GDM1 (cell line): ENCODE data around the gene AKAP12.
"Not testable (repeated sequence)": the region's sequence is repeated elsewhere in the genome, so short reads cannot be mapped to it uniquely, and the experiment has no call there.

Experiments used
- DNase-seq: peaks from one replicate; lab custom pipeline; 2025; lab: John Stamatoyannopoulos, UW

Gene AKAP12

GRCh38 chr6:151313066-151313491 is 73.3 kb downstream of the AKAP12 start:
- DNase-seq: no peak

DNA sequence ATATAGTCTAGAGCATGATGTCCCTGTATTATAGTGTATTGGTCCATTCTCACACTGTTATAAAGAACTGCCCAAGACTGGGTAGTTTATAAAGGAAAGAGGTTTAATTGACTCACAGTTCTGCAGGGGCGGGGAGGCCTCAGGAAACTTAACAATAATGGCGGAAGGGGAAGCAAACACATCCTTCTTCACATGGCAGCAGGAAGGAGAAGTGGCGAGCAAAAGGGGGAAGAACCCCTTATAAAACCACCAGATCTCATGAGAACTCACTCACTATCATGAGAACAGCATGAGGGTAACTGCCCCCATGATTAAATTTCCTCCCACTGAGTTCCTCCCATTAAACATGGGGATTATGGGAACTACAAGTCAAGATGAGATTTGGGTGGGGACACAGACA is 75.9 kb downstream of the AKAP12 start:
- DNase-seq: peak; percentile 20

DNA sequence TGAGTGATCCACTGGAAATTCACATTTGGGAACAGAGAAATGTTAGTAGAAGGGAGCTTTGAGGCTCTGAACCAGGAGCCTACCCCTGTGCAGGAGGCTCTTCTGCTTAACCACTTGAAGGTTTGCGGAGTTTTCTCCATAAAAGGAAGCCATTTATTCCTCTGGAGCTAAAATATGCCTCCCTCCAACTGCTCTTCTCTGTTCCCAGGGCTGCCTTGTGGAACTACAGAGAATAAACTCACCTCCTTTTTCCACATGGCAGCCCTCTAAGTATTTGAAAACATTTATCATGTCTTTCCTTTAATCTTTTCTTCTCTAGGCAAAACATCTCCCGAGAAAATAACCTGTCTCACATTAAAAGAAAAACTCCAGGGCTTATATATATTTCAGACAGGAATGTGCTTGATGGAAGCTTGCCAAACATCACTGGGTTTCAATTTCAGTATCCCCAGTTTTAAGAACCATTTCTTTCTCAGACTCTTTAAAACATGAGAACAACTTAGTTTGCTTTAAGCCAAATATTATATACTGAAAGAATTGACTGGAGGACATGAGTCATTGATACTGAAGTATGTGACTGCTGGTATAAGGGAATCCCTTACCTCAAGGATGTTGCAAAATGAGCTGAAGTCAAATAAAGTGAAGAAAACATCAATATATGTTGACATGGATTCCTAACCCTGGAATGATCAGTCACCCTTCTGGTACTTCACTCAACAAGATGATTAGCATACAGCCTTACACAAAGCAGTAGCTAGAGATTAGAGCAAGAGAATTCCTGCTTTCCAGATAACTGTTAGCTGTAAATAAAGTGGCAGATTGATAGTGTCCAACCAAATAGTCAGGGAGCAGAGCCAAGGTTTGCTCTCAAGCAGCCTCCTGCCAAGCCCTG is 77.6 kb downstream of the AKAP12 start:
- no peak for DNase-seq

DNA sequence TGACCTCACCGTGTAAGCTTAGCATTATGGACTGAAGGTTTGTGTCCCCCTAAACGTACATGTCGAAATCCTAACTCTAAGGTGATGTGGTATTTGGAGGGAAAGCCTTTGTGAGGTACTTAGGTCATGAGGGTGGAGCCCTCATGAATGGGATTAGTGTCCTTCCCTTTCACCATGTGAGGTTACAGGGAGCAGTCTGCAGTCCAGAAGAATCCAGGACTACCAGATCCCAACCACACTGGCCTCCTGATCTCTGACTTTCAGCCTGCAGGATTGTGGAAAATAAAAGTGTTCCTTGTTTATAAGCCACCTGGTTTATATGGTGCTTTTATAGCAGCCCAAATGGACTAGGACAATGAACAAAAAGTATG is 78.2 kb downstream of the AKAP12 start:
- no peak for DNase-seq

- DNase-seq: no peak
Observed at GRCh38 chr6:151320140-151320539, 80.4 kb downstream of the AKAP12 start.

DNA sequence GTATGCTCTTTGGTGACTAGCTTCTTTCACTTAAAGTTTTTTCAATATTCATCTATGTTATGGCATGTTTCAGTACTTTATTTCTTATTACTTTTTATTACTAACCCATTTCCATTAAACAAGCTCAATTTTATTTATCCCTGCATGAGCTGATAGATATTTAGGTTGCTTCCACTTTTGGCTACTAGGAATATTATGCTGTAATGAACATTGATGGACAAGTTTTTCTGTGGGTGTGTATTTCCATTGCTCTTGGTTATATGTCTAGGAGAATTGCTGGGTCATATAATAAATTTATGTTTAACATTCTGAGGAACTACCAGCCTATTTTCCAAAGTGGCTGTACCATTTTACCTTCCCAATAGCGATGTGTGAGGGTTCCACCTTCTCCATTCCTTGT is 81.7 kb downstream of the AKAP12 start:
- no peak for DNase-seq

DNA sequence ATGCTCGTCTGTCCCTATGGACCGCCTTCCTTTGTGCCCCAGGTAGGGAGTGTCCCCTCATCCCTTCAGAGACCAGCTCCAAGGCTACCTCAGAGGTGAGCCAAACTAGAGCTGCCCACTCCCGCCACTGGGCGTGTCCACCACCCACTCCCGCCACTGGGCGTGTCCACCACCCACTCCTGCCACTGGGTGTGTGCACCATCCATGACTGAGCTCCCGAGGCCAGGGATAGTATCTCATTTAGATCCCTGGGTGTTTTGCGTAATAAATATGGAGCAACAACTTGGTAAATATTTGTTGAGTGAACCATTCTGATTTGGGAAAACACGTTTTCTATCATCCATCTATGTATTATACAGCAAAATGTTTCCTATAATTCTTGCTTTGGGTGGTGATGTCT is 82.8 kb downstream of the AKAP12 start:
- no peak for DNase-seq

DNA sequence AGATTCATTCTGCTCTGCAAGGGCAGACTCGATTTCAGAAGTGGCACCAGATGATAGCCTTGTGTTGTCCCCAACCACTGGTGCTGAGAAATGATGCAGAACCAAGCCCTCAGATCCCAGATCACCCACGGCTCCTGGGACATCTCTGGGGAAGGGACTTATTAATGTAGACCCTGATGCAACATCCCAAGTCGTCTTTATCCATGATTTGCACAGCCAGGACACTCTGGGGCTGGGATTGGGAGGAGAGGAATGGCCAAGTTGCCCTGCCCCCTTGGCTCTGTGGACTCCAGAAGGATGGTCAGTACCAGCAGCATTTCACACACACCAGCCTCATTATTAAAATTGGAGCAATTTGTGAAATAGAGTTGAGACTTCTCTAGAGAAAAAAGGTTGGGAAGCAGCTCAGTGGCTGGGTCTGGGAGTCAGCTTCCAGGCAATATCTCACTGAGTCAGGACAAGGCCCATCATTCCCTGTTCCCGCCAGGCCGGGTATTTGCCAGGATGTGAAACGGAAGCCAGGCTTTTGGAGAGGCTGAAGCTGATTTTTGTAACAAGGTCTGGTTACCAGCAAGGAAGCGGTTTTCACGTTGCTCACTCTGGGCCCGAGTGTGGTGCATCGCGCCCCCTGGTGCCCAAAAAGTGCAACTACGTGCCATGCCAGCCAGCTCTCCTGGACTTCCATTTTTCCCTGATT is 84.2 kb downstream of the AKAP12 start:
- DNase-seq: peak; percentile 35

DNA sequence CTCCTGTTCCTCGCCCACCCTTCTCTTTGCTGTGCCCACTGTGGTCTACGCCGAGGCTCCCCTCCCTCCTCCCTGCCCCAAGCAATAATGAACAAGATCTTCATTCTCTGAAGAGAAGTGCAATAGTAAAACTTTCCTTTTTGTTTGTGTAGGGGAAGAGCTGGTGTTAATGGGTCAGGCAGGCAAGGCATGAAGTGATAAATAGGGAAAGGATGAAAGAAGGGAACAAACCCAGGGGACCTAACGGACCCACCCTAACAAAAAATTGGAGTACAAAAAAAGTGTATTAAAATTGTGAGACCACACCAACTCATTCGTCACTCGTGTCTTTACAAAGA is 84.7 kb downstream of the AKAP12 start:
- no peak for DNase-seq

- DNase-seq: no peak
Observed at GRCh38 chr6:151325075-151326050, 85.6 kb downstream of the AKAP12 start.

DNA sequence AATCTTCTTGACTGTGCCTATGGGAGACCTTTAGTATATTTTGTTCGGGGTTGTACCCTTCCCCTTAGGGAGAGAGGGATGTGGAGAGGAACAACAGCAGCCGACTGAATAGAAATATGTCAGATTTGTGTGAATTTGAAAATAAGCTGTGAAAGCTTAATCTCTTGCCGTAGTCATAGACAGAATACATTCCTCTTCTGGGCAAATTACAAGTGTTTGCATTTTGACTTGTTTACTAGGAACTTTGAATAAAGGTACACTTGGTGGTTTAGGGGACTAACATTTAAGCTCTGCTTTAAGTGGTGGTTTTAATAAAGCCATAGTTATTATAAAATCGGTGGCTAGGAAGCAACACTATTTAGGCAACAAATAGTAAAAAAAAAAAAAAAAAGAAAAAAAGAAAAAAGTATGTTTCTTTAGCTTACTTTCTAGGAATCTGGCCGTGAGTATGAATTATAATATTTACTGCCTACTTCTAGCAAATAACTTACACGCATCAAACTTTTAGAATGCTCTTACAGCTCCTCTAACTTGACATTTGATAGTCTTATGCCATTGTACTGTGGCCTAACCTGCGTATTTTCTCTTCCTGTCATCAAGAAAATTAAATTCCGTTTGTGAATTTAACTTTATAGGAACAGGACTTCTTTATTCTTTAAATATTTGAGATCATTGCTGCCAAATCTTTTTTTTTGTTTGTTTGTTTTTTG is 86.5 kb downstream of the AKAP12 start:
- DNase-seq: no peak

- no peak for DNase-seq
Observed at GRCh38 chr6:151327101-151327500, 87.3 kb downstream of the AKAP12 start.

- no peak for DNase-seq
Observed at GRCh38 chr6:151330130-151330696, 90.4 kb downstream of the AKAP12 start.

- DNase-seq: no peak
Observed at GRCh38 chr6:151335930-151336329, 96.2 kb downstream of the AKAP12 start.

GRCh38 chr6:151338651-151339200 is 99.0 kb downstream of the AKAP12 start:
- DNase-seq: no peak

DNA sequence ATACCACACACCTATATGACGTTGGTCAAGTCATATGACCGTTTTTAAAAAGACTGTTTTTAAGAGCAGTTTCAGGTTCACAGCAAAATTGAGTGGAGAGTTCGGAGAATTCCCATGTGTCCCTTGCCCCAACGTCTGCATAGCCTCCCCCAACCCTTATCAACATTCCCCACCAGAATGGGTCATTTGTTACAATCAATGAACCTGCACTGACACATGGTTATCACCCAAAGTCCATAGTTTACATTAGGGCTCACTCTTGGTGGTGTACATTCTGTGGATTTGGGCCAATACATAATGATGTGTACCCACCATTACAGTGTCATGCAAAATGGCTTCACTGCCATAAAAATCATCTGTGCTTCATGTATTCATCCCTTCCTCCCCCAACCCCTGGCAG is 99.6 kb downstream of the AKAP12 start:
- no peak for DNase-seq

- DNase-seq: no peak
Observed at GRCh38 chr6:151340219-151340978, 100.6 kb downstream of the AKAP12 start.

DNA sequence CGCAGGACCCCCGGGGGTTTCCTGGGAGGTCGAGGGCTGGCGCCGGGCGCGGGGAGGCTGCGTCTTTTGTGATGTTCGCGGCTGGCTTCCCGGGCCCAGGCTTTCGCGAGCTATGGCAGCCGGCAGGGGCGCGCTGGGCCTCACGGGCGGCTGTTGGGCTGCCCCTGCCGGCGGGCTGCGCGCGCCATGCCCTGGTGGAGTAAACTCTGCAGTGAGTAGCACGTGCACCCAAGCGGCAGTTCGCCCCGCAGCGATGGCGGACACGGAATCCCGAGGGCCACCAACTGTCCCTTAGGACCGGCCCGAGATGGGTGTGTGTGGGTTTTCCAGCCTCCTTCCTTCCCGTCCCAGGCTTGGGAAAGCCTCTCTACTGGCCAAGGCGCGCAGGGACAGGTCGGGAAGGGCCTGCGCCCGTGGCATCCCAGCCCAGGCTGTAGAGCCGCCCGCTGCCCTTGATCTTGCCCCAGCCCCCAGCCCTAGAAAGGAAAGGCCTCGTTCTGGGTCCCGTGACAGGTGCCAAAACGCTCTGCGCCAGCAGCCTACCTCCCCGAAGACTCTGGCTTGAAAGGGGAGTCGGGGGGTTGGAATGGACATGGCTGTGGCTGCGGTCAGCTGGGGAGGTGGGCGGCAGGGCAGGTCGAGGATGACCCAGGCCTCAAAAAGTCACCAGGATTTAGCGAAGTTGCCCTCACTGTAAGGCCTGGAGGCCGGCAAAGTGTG is 101.9 kb downstream of the AKAP12 start:
- DNase-seq: no peak

DNA sequence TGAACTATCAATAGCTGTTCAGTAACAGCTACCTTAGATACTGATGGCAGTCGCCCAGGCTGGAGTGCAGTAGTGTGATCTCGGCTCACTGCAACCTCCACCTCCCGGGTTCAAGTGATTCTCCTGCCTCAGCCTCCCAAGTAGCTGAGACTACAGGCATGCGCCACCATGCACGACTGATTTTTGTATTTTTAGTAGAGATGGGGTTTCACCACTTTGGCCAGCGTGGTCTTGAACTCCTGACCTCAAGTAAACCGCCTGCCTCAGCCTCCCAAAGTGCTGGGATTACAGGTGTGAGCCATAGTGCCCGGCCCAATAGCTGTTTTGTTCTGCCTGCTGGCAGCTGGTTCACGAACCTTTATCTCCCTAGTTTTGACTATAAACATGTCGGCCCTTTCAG is 103.0 kb downstream of the AKAP12 start:
- not testable (repeated sequence) for DNase-seq
